Measurements from ENCODE around the gene DMXL1. TPM values are rescaled to one million over a fixed set of nuclear protein-coding genes. Genes with fewer than 3 reads are reported as not detected.

Gene DMXL1
- total RNA-seq, 1 donor from 2014 or later, result 51.4 TPM

DNA sequence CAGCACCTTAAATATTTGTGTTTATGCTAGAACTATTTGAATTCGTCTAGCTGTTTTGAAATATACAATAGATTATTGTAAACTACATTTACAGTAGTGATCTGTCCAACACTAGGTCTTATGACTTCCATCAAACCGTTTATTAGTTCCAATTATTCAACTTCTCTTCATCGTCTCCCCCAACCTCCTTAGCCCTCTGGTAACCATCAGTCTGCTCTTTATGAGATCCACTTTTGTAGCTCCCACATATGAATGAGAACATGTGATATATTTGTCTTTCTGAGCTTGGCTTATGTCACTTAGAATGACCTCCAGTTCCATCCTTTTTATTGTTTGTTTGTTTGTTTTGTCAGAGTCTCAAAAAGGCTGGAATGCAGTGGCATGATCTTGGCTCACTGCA, 11.8 kb downstream of the DMXL1 start:
- no peak overlapping the region for H3K4me3 ChIP-seq
- no peaks in the 10 kb centered on the region for H3K36me3 ChIP-seq
- no peaks in the 10 kb centered on the region for H3K27me3 ChIP-seq
- no peaks in the 10 kb centered on the region for H3K9me3 ChIP-seq
- DNase-seq (no peak), ATAC-seq (no peak)
- H3K4me1 ChIP-seq, result peaks cover 19% of the 10 kb centered on the region
- intact Hi-C loops (cut with DNase I), result no loop called here
- no peak for TF ChIP-seq CTCF (IDR thresholded peaks at IDR 0.05)
- H3K27ac ChIP-seq, result no peak overlapping the region

GRCh38 chr5:119083679-119084078, 12.8 kb downstream of the DMXL1 start:
- Histone ChIP-seq H3K4me3 (no peak overlapping the region), H3K4me1 (peaks cover 12% of the 10 kb centered on the region), H3K27ac (no peak overlapping the region), H3K36me3 (no peaks in the 10 kb centered on the region), H3K27me3 (no peaks in the 10 kb centered on the region), H3K9me3 (no peaks in the 10 kb centered on the region)
- no peak for TF ChIP-seq CTCF (IDR thresholded peaks at IDR 0.05)
- ATAC-seq, result no peak
- no peak for DNase-seq
- intact Hi-C loops (cut with DNase I), result no loop called here

DNA sequence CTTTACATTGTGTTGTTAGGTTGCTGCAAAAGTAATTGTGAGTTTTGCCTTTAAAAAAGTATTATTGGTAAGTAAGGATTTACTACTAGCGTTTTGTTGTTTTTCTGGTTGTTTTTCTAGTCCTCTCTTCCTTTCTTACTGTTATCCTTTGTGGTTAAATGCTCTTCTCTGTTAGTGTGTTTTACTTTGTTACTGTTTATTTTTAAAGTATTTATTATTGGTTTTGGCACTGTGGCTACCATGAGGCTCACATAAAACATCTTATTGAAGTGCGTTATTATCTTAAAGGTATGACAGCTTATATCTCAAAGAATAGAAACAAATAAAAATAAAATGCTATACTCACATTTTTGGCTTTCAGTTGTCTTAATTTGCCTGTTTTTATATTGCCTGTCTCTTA, 17.6 kb downstream of the DMXL1 start:
- Histone ChIP-seq H3K36me3 (no peaks in the 10 kb centered on the region), H3K27ac (no peak overlapping the region), H3K4me3 (no peak overlapping the region), H3K4me1 (no peaks in the 10 kb centered on the region), H3K9me3 (no peaks in the 10 kb centered on the region), H3K27me3 (no peaks in the 10 kb centered on the region)
- intact Hi-C loops (cut with DNase I), result no loop called here
- no peak for DNase-seq
- no peak for ATAC-seq
- no peak for TF ChIP-seq CTCF (IDR thresholded peaks at IDR 0.05)

GRCh38 chr5:119095611-119096010, 24.7 kb downstream of the DMXL1 start:
- Histone ChIP-seq H3K9me3 (no peaks in the 10 kb centered on the region), H3K4me3 (no peak overlapping the region), H3K36me3 (peaks cover 25% of the 10 kb centered on the region), H3K27ac (no peak overlapping the region), H3K27me3 (no peaks in the 10 kb centered on the region), H3K4me1 (no peaks in the 10 kb centered on the region)
- TF ChIP-seq CTCF (IDR thresholded peaks at IDR 0.05), result no peak
- intact Hi-C loops (cut with DNase I), result no loop called here
- ATAC-seq (no peak), DNase-seq (no peak)

DNA sequence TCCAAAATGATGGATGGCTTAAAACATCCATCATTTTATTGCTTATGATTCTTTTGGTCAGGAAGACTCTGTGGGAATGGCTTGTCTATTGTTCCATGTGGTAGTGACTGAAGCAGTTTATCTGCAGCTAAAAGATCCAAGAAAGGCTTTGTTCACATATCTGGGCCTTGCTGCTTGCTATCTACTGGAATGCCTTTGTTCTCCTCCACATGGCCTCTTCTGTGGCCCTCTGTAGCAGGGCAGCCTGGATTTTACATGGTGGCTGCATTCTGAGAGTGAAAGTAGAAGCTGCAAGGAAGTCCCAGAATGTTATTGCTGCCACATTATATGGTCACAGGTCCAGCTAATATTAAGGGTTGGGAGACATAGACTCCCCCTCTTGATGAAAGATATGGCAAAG, 35.1 kb downstream of the DMXL1 start:
- no peaks in the 10 kb centered on the region for H3K4me1 ChIP-seq
- no peak for ATAC-seq

More for the DNA sequence above, 35.1 kb downstream of the DMXL1 start:
- no peaks in the 10 kb centered on the region for H3K36me3 ChIP-seq
- TF ChIP-seq CTCF (IDR thresholded peaks at IDR 0.05), result no peak
- no peak overlapping the region for H3K4me3 ChIP-seq
- no peak for DNase-seq
- no peaks in the 10 kb centered on the region for H3K9me3 ChIP-seq
- no peaks in the 10 kb centered on the region for H3K27me3 ChIP-seq
- H3K27ac ChIP-seq, result no peak overlapping the region
- intact Hi-C loops (cut with DNase I), result no loop called here

Measured in upper lobe of right lung (tissue), 1 donor.